Measurements from ENCODE around the gene AKAP13. TPM values are rescaled to one million over a fixed set of nuclear protein-coding genes. Genes with fewer than 3 reads are reported as not detected.

The AKAP13 gene
- total and polyA plus RNA-seq, 2 of the 8 experiments (the other 6 are each of a cell fraction or from before 2014, with no cell fraction given) = 14.0 to 46.2 TPM

DNA sequence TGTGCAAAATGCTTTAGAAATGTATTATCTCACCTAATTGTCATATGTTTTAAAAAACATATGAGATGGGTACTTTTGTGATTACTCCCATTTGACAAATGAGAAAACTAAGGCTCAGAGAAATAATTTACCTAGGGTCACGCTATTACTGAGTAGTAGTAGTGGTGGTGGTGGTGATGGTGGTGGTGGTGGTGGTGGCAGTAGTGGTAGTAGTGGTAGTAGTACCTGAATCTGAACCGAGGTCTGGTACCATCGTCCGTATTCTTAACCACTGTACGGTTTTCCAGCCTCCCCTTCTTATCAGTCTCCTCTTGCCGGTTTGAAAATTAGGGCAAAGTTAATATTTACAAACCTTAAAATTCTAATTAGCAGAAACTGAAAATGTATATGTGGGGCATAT is 311.9 kb downstream of the AKAP13 start:
- Histone ChIP-seq H3K23me2 (ENCODE audit: low read depth, low read length) (no peaks in the 10 kb centered on the region), H2BK12ac (ENCODE audit: low read depth, low read length) (no peak overlapping the region), H3K23ac (ENCODE audit: insufficient read length) (no peak overlapping the region), H3K79me1 (ENCODE audit: low read depth, low read length) (no peaks in the 10 kb centered on the region), H3K4me2 (ENCODE audit: insufficient read depth in 1 of 2, low read depth in 2 of 2, low read length in 2 of 2) (no peak overlapping the region), H3K18ac (ENCODE audit: extremely low read depth, low read length) (no peak overlapping the region), H3K4me1 (replicated peaks in 1 of 4; ENCODE audit: control insufficient read depth in 3 of 4, insufficient read depth in 4 of 4, low read length in 3 of 4) (peaks cover 0 to 6% (median 6%) of the 10 kb centered on the region in 4 experiments; a peak in 4 of 7 replicates), H2AFZ (ENCODE audit: low read length) (no peak overlapping the region), H3K4me3 (ENCODE audit: extremely low read depth in 1 of 4, insufficient read depth in 2 of 4, low read depth in 3 of 4, low read length in 4 of 4) (no peak overlapping the region), H3K14ac (ENCODE audit: insufficient read length) (no peak overlapping the region), H4K20me1 (replicated peaks in 1 of 2; ENCODE audit: control insufficient read depth in 1 of 2, insufficient read depth in 2 of 2, low read length in 2 of 2) (no peaks in the 10 kb centered on the region), H3K56ac (replicated peaks; ENCODE audit: insufficient read length, low read depth, low read length) (no peak overlapping the region), H3K27ac (ENCODE audit: low read depth, low read length) (no peak overlapping the region), H4K91ac (replicated peaks; ENCODE audit: insufficient read length, low read length) (no peak overlapping the region), H2BK15ac (ENCODE audit: low read length) (no peak overlapping the region), H3K36me3 (ENCODE audit: control insufficient read depth in 2 of 4, insufficient read depth in 4 of 4, low read length in 3 of 4) (peaks cover 0 to 15% (median 7%) of the 10 kb centered on the region in 4 experiments; a peak in 5 of 8 replicates), H3K79me2 (ENCODE audit: control insufficient read depth in 1 of 2, insufficient read depth in 2 of 2, low read length in 2 of 2) (no peaks in the 10 kb centered on the region), H2BK5ac (ENCODE audit: low read depth, low read length) (no peak overlapping the region), H3K9ac (replicated peaks in 1 of 4; ENCODE audit: extremely low read depth in 1 of 4, low read depth in 3 of 4, low read length in 3 of 4) (no peak overlapping the region), H2AK5ac (ENCODE audit: low read depth, low read length) (no peak overlapping the region), H3K4ac (replicated peaks; ENCODE audit: insufficient read length, low read depth, low read length) (no peak overlapping the region), H2BK120ac (replicated peaks; ENCODE audit: low read depth, low read length) (no peak overlapping the region), H4K8ac (ENCODE audit: extremely low read depth, insufficient read depth, low read length) (no peak overlapping the region), H2BK20ac (ENCODE audit: low read length) (no peak overlapping the region), H4K5ac (ENCODE audit: insufficient read length, low read depth, low read length) (no peak overlapping the region), H3K27me3 (replicated peaks in 1 of 4; ENCODE audit: control insufficient read depth in 3 of 4, extremely low read depth in 1 of 4, insufficient read depth in 3 of 4, low read length in 3 of 4) (no peaks in the 10 kb centered on the region), H3K9me3 (ENCODE audit: insufficient read depth in 2 of 2, low read depth in 1 of 2, low read length in 1 of 2) (no peaks in the 10 kb centered on the region)
- CTCF ChIA-PET (ENCODE audit: partially characterized antibody) = interaction anchor here (1.4 kb wide), 1 partner anchor 38 kb away, joined by 4 read pairs; no protein-coding TSS in a partner anchor
- DNase-seq (ENCODE audit: low read depth in 1 of 2, low spot score in 2 of 2) (no peak), FAIRE-seq (no peak)
- WGBS, 2 experiments (ENCODE audit: extremely low coverage in 1 of 2, insufficient coverage in 1 of 2, insufficient read length in 1 of 2, insufficient replicate concordance in 2 of 2, low coverage in 1 of 2, low lambda C conversion rate in 2 of 2, missing lambda C conversion rate in 1 of 2) = 85% methylated on average over 6 of the region's 6 CpGs; no CpG with 5 or more reads in 1 of the 2 experiments
- POLR2A ChIA-PET (ENCODE audit: partially characterized antibody) = interaction anchor here (0.6 kb wide), 1 partner anchor 63 kb away, joined by 4 read pairs; no protein-coding TSS in a partner anchor
- TF ChIP-seq SUZ12 (IDR thresholded peaks at IDR 0.05; ENCODE audit: low read length) = no peak
- no peak for TF ChIP-seq SAP30 (IDR thresholded peaks at IDR 0.05; ENCODE audit: insufficient read depth, insufficient replicate concordance, low read length)
- no peak for TF ChIP-seq KDM5A (IDR thresholded peaks at IDR 0.05; ENCODE audit: low read length)
- no peak for TF ChIP-seq MAFK (IDR thresholded peaks at IDR 0.05; ENCODE audit: low read depth, low read length)
- no peak for TF ChIP-seq GTF2F1 (IDR thresholded peaks at IDR 0.05; ENCODE audit: borderline replicate concordance, low read depth, low read length)
- TF ChIP-seq CREB1 (IDR thresholded peaks at IDR 0.05) = no peak
- no peak for TF ChIP-seq EP300 (IDR thresholded peaks at IDR 0.05; ENCODE audit: borderline replicate concordance in 1 of 2, low read depth in 2 of 2, low read length in 2 of 2)
- TF ChIP-seq MAX (IDR thresholded peaks at IDR 0.05) = no peak
- TF ChIP-seq NANOG (IDR thresholded peaks at IDR 0.05; ENCODE audit: insufficient read depth, low read depth, low read length, poor library complexity, severe bottlenecking) = no peak
- TF ChIP-seq BRCA1 (IDR thresholded peaks at IDR 0.05; ENCODE audit: low read depth, low read length) = no peak
- no peak for TF ChIP-seq NRF1 (IDR thresholded peaks at IDR 0.05; ENCODE audit: low read depth, low read length)
- TF ChIP-seq, protein P1, sequence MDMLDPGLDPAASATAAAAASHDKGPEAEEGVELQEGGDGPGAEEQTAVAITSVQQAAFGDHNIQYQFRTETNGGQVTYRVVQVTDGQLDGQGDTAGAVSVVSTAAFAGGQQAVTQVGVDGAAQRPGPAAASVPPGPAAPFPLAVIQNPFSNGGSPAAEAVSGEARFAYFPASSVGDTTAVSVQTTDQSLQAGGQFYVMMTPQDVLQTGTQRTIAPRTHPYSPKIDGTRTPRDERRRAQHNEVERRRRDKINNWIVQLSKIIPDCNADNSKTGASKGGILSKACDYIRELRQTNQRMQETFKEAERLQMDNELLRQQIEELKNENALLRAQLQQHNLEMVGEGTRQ (IDR thresholded peaks at IDR 0.05; ENCODE audit: low read length) = no peak

Measured in H1 (cell line).